HEK293 (cell line): ENCODE results near the gene AAK1.

Experiments used
- KLF16 ChIP-seq: fragments of 450-650 bp; formaldehyde crosslinking; IDR thresholded peaks from 2 replicates; pipeline ENCODE4 v1.5.1; 2017; ENCODE audit warnings: missing biosample characterization, missing genetic modification characterization
- TRIM28 ChIP-seq: IDR thresholded peaks from 2 replicates; pipeline ENCODE4 v1.6.1; 2011; ENCODE audit warnings: low read length, control low read depth, borderline replicate concordance
- ZEB2 ChIP-seq: fragments of 450-650 bp; formaldehyde crosslinking; IDR thresholded peaks from 2 replicates; pipeline ENCODE4 v1.5.1; 2016; ENCODE audit warnings: missing biosample characterization, missing genetic modification characterization
- ZFP3 ChIP-seq: fragments of 450-650 bp; formaldehyde crosslinking; IDR thresholded peaks from 2 replicates; pipeline ENCODE4 v1.5.1; 2016; ENCODE audit warnings: low read depth, missing biosample characterization, missing genetic modification characterization
- ZNF121 ChIP-seq: fragments of 450-650 bp; formaldehyde crosslinking; IDR thresholded peaks from 2 replicates; pipeline ENCODE4 v1.5.1; 2016; ENCODE audit warnings: missing biosample characterization, missing genetic modification characterization
- ZNF223 ChIP-seq: fragments of 450-650 bp; formaldehyde crosslinking; IDR thresholded peaks from 2 replicates; pipeline ENCODE4 v1.5.1; 2016; ENCODE audit warnings: missing biosample characterization, missing genetic modification characterization
- ZNF423 ChIP-seq: fragments of 450-650 bp; formaldehyde crosslinking; IDR thresholded peaks from 2 replicates; pipeline ENCODE4 v1.5.1; 2016; ENCODE audit warnings: missing biosample characterization, missing genetic modification characterization
- ZNF768 ChIP-seq: fragments of 450-650 bp; formaldehyde crosslinking; IDR thresholded peaks from 2 replicates; pipeline ENCODE4 v1.5.1; 2018; ENCODE audit warnings: missing biosample characterization, mild to moderate bottlenecking, missing genetic modification characterization
- TF ChIP-seq, protein P1 (sequence below): fragments of 450-650 bp; formaldehyde crosslinking; IDR thresholded peaks from 2 replicates; pipeline ENCODE4 v1.5.1; 2016; ENCODE audit warnings: missing biosample characterization, missing genetic modification characterization
- TF ChIP-seq, protein P2 (sequence below): fragments of 450-650 bp; formaldehyde crosslinking; IDR thresholded peaks from 2 replicates; pipeline ENCODE4 v1.5.1; 2016; ENCODE audit warnings: missing biosample characterization, missing genetic modification characterization

DNA sequence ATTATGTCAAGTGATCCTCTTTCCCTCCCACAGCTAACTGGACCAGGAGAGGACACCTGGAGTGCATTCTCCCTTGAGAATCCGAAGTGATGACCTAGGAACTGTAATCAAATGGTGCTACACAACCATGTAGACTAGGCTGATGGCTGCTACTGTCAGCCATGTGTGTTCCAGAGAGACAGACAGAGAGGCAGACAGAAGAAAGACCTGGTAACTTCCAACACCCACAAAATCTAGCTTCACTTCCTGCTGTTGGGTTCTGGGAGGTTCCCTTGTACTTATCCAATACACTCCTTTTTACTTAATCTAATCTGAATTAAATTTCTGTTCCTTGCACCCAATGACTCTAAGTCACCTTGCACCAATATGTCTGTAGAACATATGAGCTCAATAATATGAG is 72.3 kb downstream of the AAK1 start:
- TF ChIP-seq ZNF768 (no peak), ZNF423 (tag by site-specific recombination) (no peak), ZFP3 (tag by site-specific recombination) (no peak), ZEB2 (tag by site-specific recombination) (no peak), KLF16 (tag by site-specific recombination) (no peak), ZNF121 (no peak), ZNF223 (no peak), TRIM28 (no peak)
- TF ChIP-seq, protein P1, sequence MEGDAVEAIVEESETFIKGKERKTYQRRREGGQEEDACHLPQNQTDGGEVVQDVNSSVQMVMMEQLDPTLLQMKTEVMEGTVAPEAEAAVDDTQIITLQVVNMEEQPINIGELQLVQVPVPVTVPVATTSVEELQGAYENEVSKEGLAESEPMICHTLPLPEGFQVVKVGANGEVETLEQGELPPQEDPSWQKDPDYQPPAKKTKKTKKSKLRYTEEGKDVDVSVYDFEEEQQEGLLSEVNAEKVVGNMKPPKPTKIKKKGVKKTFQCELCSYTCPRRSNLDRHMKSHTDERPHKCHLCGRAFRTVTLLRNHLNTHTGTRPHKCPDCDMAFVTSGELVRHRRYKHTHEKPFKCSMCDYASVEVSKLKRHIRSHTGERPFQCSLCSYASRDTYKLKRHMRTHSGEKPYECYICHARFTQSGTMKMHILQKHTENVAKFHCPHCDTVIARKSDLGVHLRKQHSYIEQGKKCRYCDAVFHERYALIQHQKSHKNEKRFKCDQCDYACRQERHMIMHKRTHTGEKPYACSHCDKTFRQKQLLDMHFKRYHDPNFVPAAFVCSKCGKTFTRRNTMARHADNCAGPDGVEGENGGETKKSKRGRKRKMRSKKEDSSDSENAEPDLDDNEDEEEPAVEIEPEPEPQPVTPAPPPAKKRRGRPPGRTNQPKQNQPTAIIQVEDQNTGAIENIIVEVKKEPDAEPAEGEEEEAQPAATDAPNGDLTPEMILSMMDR (tag by site-specific recombination) = no peak
- TF ChIP-seq, protein P2, sequence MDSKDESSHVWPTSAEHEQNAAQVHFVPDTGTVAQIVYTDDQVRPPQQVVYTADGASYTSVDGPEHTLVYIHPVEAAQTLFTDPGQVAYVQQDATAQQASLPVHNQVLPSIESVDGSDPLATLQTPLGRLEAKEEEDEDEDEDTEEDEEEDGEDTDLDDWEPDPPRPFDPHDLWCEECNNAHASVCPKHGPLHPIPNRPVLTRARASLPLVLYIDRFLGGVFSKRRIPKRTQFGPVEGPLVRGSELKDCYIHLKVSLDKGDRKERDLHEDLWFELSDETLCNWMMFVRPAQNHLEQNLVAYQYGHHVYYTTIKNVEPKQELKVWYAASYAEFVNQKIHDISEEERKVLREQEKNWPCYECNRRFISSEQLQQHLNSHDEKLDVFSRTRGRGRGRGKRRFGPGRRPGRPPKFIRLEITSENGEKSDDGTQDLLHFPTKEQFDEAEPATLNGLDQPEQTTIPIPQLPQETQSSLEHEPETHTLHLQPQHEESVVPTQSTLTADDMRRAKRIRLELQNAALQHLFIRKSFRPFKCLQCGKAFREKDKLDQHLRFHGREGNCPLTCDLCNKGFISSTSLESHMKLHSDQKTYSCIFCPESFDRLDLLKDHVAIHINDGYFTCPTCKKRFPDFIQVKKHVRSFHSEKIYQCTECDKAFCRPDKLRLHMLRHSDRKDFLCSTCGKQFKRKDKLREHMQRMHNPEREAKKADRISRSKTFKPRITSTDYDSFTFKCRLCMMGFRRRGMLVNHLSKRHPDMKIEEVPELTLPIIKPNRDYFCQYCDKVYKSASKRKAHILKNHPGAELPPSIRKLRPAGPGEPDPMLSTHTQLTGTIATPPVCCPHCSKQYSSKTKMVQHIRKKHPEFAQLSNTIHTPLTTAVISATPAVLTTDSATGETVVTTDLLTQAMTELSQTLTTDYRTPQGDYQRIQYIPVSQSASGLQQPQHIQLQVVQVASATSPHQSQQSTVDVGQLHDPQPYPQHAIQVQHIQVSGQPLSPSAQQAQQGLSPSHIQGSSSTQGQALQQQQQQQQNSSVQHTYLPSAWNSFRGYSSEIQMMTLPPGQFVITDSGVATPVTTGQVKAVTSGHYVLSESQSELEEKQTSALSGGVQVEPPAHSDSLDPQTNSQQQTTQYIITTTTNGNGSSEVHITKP (tag by site-specific recombination) = no peak
